ENCODE measurements around the gene TTC3. TPM values are rescaled to one million over a fixed set of nuclear protein-coding genes. Genes with fewer than 3 reads are reported as not detected.

TTC3 gene
- polyA plus RNA-seq, 5 donors, result 130 to 210 (median 209) TPM

DNA sequence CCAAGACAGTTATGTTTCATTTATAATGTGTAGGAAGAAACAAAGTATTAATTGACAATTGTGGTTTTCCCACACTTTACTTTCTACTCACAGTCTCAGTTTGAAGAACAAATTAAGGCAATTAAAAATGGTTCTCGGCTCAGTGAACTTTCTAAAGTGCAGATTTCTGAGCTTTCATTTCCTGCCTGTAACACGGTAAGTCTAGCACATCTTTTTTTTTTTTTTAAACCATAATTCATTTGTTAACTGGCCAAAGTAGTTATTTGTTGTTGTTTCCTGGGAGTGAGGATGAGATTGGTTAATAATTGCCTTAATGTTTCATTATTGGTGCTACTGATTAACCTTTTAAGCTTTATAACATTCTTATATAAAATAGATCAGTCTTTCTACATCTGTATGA is 119.0 kb downstream of the TTC3 start:
- DNase-seq, result no peak

- DNase-seq, result no peak
These were observed 120.0 kb downstream of the TTC3 start for GRCh38 chr21:37193006-37193405.

DNA sequence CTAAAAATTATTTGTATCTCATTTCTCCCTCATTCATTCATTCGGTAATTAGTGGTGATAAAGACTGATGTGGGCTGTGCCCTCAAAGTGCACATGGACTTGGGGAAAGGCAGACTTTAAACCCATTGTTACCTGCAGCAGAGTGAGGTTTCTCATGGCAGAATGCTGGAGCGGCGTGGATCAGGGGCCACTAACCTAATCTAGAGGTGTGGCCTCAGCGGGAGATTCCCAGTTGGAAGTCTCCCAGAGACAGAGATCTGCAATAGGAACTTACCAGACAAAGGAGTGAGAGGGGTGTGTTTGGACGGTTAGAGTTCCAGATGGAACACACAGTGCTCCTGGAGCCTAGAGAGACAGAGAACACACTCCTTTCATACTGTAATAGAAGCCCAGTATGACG is 120.6 kb downstream of the TTC3 start:
- no peak for DNase-seq

- no peak for DNase-seq
These were observed 122.0 kb downstream of the TTC3 start for GRCh38 chr21:37195059-37195458.

DNA sequence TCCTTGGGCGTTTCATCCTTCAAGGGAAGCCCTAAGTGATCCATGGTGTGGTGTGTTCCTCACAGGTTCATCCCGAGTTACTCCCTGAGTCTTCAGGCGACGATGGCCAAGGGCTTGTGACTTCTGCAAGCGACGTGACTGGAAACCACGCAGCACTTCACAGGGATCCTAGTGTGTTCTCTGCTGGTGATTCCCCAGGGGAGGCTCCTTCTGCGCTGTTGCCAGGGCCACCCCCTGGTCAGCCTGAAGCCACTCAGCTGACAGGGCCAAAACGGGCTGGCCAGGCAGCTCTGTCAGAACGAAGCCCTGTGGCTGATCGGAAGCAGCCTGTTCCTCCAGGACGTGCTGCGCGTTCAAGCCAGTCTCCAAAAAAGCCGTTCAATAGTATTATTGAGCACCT is 122.6 kb downstream of the TTC3 start:
- no peak for DNase-seq

GRCh38 chr21:37196847-37197246 is 123.8 kb downstream of the TTC3 start:
- no peak for DNase-seq

- no peak for DNase-seq
These were observed 124.7 kb downstream of the TTC3 start for GRCh38 chr21:37197746-37198145.

DNA sequence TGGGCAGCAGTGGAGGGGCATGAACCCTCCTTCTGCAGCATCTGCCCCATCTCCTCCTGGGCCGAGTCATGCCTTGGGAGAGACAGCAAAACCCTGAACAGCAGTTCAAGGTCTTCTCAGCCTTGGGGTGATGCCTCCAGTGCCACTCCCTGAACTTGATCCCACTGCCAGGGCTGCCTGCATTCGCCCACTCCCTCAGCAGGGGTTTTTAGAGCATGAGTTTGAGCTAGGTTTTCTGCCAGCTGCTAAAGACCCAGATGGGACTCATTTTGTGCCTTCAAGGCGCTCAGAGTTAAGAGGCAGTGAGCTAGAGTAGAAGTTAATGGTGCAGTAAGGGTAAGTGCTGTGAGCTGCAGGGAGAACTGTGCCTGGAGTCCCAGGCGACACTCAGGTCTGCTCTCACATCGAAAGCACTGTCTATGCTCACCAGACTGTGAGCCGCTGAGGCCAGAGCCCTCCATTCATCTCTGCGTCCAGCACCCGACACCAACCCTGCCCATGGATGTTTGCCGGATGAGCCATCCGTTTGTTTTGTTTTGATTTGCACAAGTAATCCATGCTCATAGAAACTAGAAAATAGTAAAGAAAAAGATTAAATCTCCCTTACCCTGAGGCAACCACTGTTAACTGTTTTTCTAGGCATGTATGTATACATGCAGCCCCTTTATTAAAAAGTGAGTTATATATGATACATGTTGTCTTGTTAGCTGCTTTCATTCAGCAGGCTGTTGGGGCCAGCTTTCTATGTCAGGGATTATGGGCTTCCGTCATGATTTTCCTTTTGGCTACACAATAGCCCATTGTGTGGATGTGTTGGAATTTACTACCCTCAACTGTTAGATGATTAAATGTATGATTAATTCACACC is 126.2 kb downstream of the TTC3 start:
- no peak for DNase-seq

DNA sequence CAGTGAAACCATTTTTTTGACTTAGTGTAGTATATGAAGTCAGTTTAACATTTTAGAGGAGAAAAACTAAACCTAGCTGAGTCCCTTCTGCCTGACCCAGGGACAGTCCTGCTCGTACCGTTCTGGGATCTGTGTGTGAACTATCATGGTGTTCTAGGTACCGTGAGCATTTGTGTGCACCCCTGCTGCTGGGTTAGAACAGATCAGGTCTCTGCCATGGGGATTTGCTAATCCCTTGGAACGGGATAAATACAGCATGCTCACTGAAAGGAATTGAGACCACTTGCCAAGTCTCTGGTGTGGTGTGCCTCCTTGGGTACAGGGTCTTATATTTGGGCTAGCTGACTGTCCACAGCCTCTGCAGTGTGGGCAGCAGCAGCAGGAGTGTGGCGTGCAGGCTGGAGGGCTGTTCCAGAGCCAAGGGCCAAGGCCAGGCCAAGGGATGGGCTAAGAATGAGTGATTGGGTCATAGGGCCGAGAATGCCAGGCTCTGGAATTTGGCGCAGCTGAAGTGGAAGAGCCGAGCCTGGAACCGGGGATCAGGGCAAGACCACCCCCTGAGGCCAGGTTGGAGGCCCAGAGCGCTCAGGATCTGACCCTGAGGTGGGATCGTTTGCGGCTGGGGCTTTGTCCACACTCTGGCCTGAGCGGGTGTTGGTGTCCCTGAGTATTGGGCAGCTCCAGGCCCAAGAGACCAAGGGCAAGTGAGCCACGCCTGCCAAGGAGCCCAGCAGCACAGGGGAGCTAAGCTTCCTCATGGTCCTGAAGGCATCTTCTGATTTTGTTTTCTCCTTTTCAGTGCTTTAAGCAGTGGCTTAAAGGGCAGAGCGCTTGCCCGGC is 127.8 kb downstream of the TTC3 start:
- no peak for DNase-seq

GRCh38 chr21:37202221-37203110 is 129.4 kb downstream of the TTC3 start:
- DNase-seq, result no peak

- DNase-seq, result no peak
These were observed 131.5 kb downstream of the TTC3 start for GRCh38 chr21:37204580-37204979.

- DNase-seq, result no peak
These were observed 133.4 kb downstream of the TTC3 start for GRCh38 chr21:37206496-37206895.

GRCh38 chr21:37207441-37208009 is 134.5 kb downstream of the TTC3 start:
- DNase-seq, result no peak

DNA sequence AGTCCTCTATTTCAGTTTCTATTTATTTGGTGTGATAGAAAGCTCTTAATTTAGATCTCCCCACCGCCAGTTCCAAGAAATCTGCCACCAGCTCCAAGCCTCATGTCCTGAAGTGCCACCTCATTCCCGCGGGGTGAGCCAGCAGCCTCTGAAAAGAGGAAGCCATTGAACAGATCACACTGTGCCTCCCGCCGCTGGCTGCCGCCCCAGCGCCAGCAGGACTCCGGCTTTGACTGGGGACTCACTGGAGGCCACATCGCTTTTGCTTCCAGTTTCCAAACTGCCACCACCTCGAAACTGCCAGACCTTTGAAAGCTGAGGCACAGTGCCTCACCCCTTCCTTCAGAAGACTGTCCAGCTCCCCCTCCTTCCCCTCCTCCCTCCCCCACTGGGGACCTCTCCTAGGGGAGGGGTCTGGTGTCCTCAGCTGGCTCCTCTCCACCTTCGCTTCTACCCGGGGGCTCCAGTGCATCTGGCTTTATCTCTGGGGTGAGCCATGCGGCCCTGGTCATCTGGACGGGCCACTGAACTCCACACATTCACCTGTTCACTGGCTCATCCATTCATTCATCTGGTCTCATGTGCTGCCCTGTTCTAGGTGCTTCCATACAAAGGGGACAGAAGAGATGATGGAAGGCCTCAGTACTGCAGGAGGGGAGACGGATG is 135.1 kb downstream of the TTC3 start:
- peak; percentile 6 to 7 for DNase-seq

GRCh38 chr21:37208741-37209225 is 135.7 kb downstream of the TTC3 start:
- DNase-seq, result peak in 1 of 2 donors; percentile 5

DNA sequence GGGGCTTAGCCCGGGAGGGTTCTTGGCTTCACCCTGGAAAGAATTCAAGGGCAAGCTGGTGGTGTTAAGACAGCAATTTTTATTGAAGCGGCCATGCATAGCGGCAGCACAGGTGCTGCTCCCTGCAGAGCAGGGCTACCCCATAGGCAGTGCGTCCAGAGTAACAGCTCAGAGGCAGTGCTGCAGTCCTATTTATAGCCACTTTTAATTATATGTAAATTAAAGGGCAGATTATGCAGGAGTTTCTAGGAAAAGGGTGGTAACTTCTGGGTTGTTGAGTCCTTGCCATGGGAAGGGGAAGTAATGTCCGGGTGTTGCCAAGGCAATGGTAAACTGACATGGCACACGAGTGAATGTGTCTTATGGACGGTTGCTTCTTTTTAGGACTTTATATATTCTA is 137.1 kb downstream of the TTC3 start:
- DNase-seq, result no peak

DNA sequence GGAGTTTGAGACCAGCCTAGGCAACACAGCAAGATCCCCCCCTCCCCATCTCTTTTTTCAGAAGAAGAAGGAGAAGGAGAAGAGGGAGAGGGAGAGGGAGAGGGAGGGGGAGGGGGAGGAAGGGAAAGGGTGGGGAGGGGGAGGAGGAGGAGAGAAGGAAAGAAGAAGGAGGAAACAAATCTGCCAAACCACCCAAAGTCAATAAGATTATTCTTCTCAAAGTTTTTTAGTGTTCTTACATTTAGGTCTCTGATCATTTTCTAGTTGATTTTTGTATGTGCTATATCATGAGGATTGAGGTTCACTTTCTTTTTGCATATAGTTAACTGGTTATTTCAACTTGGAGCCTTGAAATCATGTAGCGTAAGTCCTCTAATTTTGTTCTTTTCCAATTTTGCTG is 137.7 kb downstream of the TTC3 start:
- DNase-seq, result no peak

GRCh38 chr21:37214952-37215351 is 141.9 kb downstream of the TTC3 start:
- no peak for DNase-seq

- DNase-seq, result no peak
These were observed 146.8 kb downstream of the TTC3 start for GRCh38 chr21:37219761-37220432.

DNA sequence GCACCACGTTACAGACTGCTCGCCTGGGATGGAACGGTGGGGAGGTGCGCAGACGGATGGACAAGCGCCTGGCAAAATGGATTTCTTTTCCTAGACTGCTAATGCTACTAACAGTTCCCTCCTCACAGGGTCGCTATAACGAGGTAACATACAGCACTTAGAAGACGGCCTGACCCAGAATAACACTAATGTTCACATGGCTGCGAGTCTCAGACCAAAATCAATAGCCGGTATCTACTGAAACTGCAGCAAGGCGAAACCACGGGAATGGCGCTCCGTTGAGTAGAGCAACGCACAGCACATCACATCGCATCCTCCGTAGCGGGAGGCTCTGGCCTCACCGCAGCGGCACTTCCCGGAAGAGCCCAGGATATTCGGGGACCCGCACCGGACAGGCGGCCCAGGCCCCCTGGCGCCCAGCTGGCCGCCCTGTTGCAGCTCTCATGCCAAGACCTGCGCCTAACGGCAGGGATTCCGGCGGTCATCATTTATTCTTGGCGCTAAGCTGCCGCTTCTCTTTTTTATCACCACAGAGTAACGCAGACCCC is 147.5 kb downstream of the TTC3 start:
- peak; percentile 44 to 51 for DNase-seq
